ENCODE results near the gene SCLT1. TPM values are rescaled to one million over a fixed set of nuclear protein-coding genes. Genes with fewer than 3 reads are reported as not detected.

Gene SCLT1
- polyA plus RNA-seq, 4 donors: 15.4 to 21.0 (median 17.3) TPM

DNA sequence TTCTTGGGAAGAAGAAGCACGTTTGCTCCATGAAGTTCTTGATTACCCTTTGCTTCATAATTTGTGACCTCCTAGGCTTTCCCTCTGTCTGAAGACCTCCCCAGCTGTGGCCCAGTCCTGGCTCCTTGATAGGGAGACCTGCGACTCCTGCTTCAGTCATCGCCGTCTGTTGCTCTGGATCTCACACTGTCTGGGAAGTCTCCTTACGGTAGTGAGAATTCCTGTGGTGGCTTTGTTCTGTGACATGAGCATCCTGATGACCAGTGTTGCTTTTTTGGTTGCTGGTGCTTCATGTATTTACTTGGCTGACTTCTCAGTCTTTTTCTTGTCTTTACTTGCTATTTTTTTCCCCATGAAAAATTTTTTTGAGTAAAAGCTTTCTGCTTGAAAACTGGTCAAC is 239.6 kb downstream of the SCLT1 start:
- no peak for DNase-seq (ENCODE audit: low read depth in 4 of 4, low spot score in 2 of 4)

GRCh38 chr4:128850252-128850651 is 243.1 kb downstream of the SCLT1 start:
- no peak for DNase-seq (ENCODE audit: low read depth in 4 of 4, low spot score in 2 of 4)

GRCh38 chr4:128848461-128848860 is 244.9 kb downstream of the SCLT1 start:
- DNase-seq (ENCODE audit: low read depth in 4 of 4, low spot score in 2 of 4): no peak

GRCh38 chr4:128847082-128847724 is 246.1 kb downstream of the SCLT1 start:
- no peak for DNase-seq (ENCODE audit: low read depth in 4 of 4, low spot score in 2 of 4)

- DNase-seq (ENCODE audit: low read depth in 4 of 4, low spot score in 2 of 4): no peak
Observed at GRCh38 chr4:128846063-128846462, 247.3 kb downstream of the SCLT1 start.

GRCh38 chr4:128844931-128845330 is 248.4 kb downstream of the SCLT1 start:
- no peak for DNase-seq (ENCODE audit: low read depth in 4 of 4, low spot score in 2 of 4)

DNA sequence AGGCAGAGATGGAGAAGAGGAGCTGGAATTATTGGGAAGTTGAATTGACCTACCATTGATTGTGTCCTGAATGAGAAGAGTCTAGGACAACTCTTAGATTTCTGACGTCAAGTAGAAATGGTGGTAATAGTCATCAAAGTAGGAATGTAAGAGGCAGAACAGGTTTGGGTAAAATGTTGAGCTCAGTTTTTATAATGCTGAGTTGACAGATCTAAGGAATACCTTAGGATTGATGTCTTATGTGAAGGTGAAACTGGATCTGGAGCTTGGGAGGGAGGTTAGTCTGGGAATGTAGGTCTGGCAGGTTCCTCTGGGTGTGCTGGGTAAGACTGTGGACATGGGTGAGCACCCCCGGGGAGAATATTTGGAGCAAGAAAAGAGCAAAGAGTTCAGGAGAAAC is 251.9 kb downstream of the SCLT1 start:
- DNase-seq (ENCODE audit: low read depth in 4 of 4, low spot score in 2 of 4): no peak

DNA sequence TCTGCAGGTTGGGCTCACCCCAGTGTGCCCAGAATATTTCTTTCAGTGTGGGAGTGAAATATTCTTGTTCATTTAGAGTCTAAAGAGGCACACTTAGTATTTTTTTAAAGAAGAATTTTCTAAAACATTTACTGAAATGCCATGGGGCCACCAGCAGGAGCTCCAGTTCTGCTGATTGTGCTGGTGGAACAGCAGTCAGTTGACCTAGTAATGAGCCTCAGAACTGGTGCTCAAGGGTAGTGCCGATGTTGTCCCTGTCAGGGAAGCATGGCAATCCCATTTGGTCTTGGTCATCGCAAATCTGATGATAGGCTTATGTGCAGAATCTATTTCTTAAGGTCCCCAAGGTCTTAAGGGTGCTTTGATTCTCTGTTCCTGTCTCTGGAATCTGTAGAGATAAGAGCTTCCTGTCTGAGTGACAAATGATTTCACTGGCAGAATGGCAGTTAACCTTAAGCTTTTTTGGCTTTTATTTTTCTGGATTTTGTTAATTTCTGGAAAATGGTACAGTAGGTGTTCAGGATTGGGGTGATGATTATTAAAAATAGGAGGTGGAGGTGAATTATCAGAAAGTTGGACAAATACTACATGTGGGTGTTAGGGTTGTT is 252.5 kb downstream of the SCLT1 start:
- no peak for DNase-seq (ENCODE audit: low read depth in 4 of 4, low spot score in 2 of 4)

DNA sequence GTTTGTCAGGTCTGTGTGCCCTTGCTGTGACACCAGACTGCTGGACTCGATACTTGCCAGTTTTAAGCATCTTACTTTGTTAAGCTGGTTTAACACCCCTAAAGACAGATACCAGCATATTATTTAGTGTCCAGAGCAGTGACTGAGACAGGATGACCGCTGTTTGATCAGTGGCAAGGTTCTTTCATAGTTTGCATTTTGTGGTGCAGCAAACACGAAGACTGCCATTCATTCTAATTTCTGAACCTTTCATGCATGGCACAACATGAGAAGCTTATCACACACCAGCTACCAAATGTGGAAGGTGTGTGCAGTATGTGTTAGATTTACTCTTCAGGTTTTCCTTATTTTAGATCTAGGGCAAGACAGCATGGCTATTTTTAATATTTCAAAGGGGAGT is 255.7 kb downstream of the SCLT1 start:
- no peak for DNase-seq (ENCODE audit: low read depth in 4 of 4, low spot score in 2 of 4)

GRCh38 chr4:128837198-128837597 is 256.1 kb downstream of the SCLT1 start:
- DNase-seq (ENCODE audit: low read depth in 4 of 4, low spot score in 2 of 4): no peak

DNA sequence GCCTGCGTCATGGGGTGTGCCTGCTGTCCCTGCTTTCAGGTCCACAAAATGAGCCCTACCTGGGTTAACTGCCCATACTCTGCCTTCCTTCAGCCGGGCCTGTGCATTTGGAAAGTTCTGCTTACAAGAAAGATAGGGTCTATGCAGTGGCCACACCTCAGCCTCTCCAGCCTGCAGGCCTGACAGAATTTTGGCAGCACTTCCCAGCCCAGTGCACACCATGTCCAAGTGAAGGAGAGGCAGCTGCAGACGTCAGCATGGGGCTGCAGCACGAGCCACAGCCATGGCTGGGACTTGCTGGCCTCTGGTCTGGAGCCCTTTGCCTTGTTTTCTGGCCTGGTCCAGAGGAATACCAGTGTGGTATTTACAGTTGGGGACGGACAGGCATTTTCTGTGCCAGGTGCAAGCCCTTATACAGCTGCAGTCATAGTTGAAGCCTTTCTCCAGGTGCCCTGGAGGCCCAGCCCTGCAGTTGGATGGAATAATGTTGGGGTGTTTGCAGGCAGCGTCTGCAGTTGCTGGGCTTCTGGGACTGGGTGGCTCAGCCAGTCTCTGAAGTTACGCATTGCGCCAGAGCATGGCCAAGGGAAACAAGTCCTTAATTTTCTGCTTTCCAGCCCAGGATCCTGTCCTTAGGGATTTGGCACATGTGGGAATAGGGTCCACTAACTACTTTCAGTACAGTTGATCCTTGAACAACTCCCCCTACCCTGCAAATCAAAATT is 257.7 kb downstream of the SCLT1 start:
- DNase-seq (ENCODE audit: low read depth in 4 of 4, low spot score in 2 of 4): no peak

Other genes starting within 250 kb of the SCLT1 start
- 10 to 100 TPM in 3 of 4 donors, 1 to 10 TPM in 1; 8.7 to 17.7 (median 16.1) TPM for gene C4orf33, start 2.6 kb upstream of the SCLT1 start, polyA plus RNA-seq (ENCODE audit: insufficient read length in 4 of 4)